ENCODE measurements around the gene ADARB2. TPM values are rescaled to one million over a fixed set of nuclear protein-coding genes. Genes with fewer than 3 reads are reported as not detected.

ADARB2 gene
- total and polyA plus RNA-seq, 3 experiments from 2014 or later, result not detected

DNA sequence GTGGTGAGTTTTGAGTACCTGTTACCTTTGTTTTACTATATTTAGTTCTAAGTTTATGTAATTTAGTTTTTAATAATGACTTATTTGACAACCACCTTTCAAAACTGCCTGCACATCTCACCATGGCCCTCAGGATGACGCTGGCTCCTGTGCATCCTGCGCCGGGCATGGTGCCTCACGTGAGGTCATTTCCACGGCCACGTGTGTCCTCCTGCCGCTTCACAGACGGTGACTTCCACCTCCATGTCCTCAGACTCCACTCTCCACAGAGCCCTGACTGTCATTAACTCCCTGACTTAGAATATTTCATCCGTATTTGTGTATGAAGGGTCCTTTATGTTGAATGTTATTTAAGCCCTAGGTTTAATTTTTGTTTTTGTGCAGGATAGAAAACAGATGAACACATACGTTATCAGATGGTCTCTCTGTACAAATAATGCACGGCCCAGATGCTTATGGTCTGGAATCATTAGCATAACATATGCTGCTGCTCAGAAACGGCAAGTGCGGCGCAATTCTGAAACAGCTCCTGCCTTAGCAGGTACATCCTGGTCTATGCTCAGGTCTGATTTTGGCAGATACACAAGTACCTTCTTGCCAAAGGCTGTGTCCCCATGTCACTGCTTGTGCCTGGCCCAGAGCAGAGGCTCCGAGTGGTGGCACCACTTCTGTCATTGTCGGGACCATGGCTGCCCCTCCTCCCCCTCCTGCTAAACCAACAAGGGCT is 525.3 kb downstream of the ADARB2 start:
- Histone ChIP-seq H3K36me3 (ENCODE audit: insufficient read depth, low read length) (no peaks in the 10 kb centered on the region), H3K27me3 (ENCODE audit: insufficient read depth, low read length, poor library complexity, severe bottlenecking) (no peaks in the 10 kb centered on the region), H3K4me3 (ENCODE audit: low read length) (no peak overlapping the region), H3K27ac (ENCODE audit: low read depth, low read length) (no peak overlapping the region), H3K9me3 (ENCODE audit: low read length) (no peaks in the 10 kb centered on the region), H3K4me1 (ENCODE audit: insufficient read depth, low read length) (no peaks in the 10 kb centered on the region)
- H3K36me3 Mint-ChIP-seq, result no peaks in the 10 kb centered on the region
- H3K27me3 Mint-ChIP-seq, result peaks cover 0 to 5% of the 10 kb centered on the region in 2 donors
- ChIA-PET CTCF (no interaction called here), POLR2A (no interaction called here)
- H3K4me1 Mint-ChIP-seq, result no peaks in the 10 kb centered on the region
- H3K27ac Mint-ChIP-seq, result peak overlapping the region in 2 of 8 donors; percentile 35
- no peak for DNase-seq
- H3K9me3 Mint-ChIP-seq, result no peaks in the 10 kb centered on the region
- no peak overlapping the region for H3K4me3 Mint-ChIP-seq

DNA sequence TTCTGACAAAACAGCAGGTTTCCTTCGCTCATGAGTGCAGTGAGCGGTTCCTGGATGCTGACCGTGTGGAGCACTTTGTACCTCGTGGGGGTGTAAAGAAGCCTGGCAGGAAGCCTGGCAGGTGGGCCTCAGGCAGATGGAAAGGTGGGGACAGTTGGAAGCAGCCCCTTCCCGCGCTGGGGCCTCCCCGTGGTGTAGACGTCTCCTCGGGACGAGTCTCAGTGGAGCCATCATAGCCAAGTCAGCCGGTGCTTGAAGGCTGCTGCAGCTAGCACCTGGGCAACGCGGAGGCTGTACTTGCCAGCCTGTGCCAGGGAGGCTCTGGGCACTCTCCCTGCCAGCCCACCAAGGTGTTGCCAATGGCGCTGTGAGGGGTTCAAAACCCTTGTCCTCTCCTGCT is 526.7 kb downstream of the ADARB2 start:
- Mint-ChIP-seq H3K9me3 (no peaks in the 10 kb centered on the region), H3K27me3 (peaks cover 0 to 5% of the 10 kb centered on the region in 2 donors), H3K36me3 (no peaks in the 10 kb centered on the region), H3K4me3 (no peak overlapping the region), H3K27ac (no peak overlapping the region), H3K4me1 (no peaks in the 10 kb centered on the region)
- POLR2A ChIA-PET, result no interaction called here
- CTCF ChIA-PET, result no interaction called here
- DNase-seq, result no peak
- Histone ChIP-seq H3K27me3 (ENCODE audit: insufficient read depth, low read length, poor library complexity, severe bottlenecking) (no peaks in the 10 kb centered on the region), H3K4me1 (ENCODE audit: insufficient read depth, low read length) (no peaks in the 10 kb centered on the region), H3K4me3 (ENCODE audit: low read length) (no peak overlapping the region), H3K27ac (ENCODE audit: low read depth, low read length) (no peak overlapping the region), H3K36me3 (ENCODE audit: insufficient read depth, low read length) (no peaks in the 10 kb centered on the region), H3K9me3 (ENCODE audit: low read length) (no peaks in the 10 kb centered on the region)

DNA sequence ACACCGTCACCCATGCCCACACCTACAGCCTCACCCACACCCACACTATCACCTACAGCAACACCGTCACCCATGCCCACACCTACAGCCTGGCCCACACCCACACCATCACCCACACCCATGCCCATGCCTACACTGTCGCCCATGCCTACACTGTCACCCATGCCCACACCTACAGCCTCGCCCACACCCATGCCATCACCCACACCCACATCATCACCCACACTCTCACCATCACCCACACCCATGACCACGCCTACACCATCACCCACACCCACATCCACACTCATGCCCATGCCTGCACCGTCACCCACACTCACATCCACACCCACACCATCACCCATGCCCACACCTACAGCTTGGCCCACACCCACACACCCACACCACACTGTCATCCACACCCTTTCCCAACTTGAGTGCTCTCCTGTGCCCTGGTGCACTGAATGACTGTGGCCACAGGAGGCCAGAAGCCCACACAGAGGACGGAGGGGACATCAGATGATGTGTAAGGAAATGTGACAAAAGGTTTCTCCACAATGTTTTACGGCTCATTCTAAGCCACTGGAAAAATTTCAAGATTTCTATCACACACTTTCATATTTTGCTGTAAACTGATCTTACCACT is 527.9 kb downstream of the ADARB2 start:
- no peak overlapping the region for H3K27ac ChIP-seq (ENCODE audit: low read depth, low read length)
- H3K36me3 ChIP-seq (ENCODE audit: insufficient read depth, low read length), result no peaks in the 10 kb centered on the region
- H3K36me3 Mint-ChIP-seq, result no peaks in the 10 kb centered on the region
- H3K4me3 Mint-ChIP-seq, result no peak overlapping the region
- H3K9me3 ChIP-seq (ENCODE audit: low read length), result no peaks in the 10 kb centered on the region
- H3K9me3 Mint-ChIP-seq, result no peaks in the 10 kb centered on the region
- no peaks in the 10 kb centered on the region for H3K4me1 ChIP-seq (ENCODE audit: insufficient read depth, low read length)
- ChIA-PET CTCF (no interaction called here), POLR2A (no interaction called here)
- no peaks in the 10 kb centered on the region for H3K4me1 Mint-ChIP-seq
- H3K27me3 Mint-ChIP-seq, result peaks cover 0 to 5% of the 10 kb centered on the region in 2 donors
- H3K4me3 ChIP-seq (ENCODE audit: low read length), result no peak overlapping the region
- H3K27ac Mint-ChIP-seq, result no peak overlapping the region
- no peaks in the 10 kb centered on the region for H3K27me3 ChIP-seq (ENCODE audit: insufficient read depth, low read length, poor library complexity, severe bottlenecking)
- DNase-seq, result no peak

DNA sequence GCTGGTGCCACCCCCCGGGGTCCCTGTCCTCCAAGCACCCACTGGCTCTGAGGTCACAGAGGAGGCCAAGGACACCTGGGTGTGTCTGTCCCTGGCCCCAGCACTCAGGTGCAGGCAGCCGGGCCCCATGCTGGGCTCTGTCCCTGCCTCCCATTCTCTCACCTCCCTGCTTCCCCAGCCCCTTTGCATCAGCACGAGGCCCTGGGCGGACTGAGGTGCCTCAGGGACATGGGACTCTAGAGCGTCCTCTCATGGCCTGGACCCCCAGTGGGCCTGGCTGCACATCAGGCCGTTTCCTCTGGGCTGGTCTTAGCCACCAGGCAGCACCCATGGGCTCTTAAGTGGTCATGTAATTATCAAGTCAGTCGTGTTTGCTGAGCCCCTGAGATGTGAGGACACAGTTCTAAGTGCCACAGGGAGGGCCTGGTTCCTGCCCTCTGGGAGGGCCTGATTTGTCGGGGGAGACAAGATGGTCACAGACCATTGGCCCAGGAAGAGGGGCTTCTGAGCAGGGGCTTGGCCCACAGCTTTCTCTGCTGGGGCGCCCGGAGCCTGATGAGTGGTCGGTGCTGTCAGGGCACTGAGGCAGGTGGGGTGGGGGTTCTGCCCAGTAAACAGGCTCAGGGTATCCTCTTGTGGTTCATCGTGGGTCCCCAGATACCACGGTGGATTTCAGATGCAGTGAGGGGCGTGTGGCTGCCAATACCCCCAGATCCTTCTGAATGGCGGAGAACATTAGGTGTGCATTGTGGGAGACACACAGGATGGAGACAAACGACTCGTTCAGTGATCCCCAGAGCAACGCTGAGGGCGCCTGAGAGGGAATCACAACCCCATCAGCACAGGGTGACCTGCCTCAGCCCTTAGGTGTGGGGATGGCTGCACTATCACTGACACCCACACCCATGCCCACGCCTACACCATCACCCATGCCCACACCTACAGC is 528.7 kb downstream of the ADARB2 start:
- Histone ChIP-seq H3K27me3 (ENCODE audit: insufficient read depth, low read length, poor library complexity, severe bottlenecking) (no peaks in the 10 kb centered on the region), H3K36me3 (ENCODE audit: insufficient read depth, low read length) (no peaks in the 10 kb centered on the region), H3K9me3 (ENCODE audit: low read length) (no peaks in the 10 kb centered on the region), H3K4me1 (ENCODE audit: insufficient read depth, low read length) (no peaks in the 10 kb centered on the region), H3K27ac (ENCODE audit: low read depth, low read length) (no peak overlapping the region), H3K4me3 (ENCODE audit: low read length) (no peak overlapping the region)
- H3K36me3 Mint-ChIP-seq, result no peaks in the 10 kb centered on the region
- H3K4me3 Mint-ChIP-seq, result no peak overlapping the region
- ChIA-PET POLR2A (no interaction called here), CTCF (no interaction called here)
- H3K27ac Mint-ChIP-seq, result peak overlapping the region in 1 of 8 donors; percentile 16
- no peak for DNase-seq
- H3K27me3 Mint-ChIP-seq, result peaks cover 0 to 5% of the 10 kb centered on the region in 2 donors
- H3K9me3 Mint-ChIP-seq, result no peaks in the 10 kb centered on the region
- no peaks in the 10 kb centered on the region for H3K4me1 Mint-ChIP-seq

DNA sequence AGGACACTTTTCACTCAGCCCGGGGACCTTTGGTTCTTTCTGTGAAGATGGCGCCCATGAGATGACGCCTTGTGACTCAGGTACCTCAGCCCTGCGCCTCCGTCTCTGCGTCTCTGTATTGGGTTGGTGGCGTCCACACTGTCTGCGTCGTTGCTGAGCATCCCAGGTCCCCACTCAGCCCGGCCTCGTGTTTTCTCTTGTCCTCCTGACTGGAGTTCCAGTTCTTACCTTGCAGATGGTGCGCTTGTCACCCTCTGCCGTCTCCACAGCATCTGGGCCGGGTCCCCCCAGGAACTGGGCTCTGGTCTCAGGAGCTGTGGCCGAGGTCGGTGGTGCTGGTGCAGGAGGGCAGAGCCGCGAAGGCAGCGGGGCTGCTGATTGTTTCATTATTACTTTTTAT is 530.7 kb downstream of the ADARB2 start:
- no peaks in the 10 kb centered on the region for H3K9me3 Mint-ChIP-seq
- DNase-seq, result no peak

DNA sequence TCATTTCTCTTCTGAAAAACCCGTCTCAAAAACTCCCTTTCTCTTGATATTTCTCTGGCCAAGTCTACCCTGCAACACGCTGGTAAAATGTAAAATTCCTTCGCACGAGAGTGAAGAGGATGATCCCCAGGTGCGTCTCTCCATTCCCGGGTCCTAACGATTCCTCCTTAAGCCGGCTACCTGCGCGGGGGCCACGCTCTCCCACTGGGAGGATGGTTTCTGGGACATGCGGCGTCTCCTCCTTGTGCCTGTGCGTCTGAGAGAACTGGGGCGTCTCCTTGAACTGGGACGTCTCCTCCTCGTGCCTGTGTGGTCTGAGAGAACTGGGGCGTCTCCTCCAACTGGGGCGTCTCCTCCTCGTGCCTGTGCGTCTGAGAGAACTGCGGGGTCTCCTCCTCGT is 531.2 kb downstream of the ADARB2 start:
- no peaks in the 10 kb centered on the region for H3K4me1 Mint-ChIP-seq
- Histone ChIP-seq H3K27ac (ENCODE audit: low read depth, low read length) (no peak overlapping the region), H3K27me3 (ENCODE audit: insufficient read depth, low read length, poor library complexity, severe bottlenecking) (no peaks in the 10 kb centered on the region), H3K9me3 (ENCODE audit: low read length) (no peaks in the 10 kb centered on the region), H3K4me1 (ENCODE audit: insufficient read depth, low read length) (no peaks in the 10 kb centered on the region), H3K36me3 (ENCODE audit: insufficient read depth, low read length) (no peaks in the 10 kb centered on the region), H3K4me3 (ENCODE audit: low read length) (no peak overlapping the region)
- POLR2A ChIA-PET, result no interaction called here
- peaks cover 0 to 3% of the 10 kb centered on the region in 2 donors for H3K27me3 Mint-ChIP-seq
- no peaks in the 10 kb centered on the region for H3K9me3 Mint-ChIP-seq
- DNase-seq, result no peak
- no peak overlapping the region for H3K27ac Mint-ChIP-seq
- H3K4me3 Mint-ChIP-seq, result no peak overlapping the region
- CTCF ChIA-PET, result no interaction called here
- no peaks in the 10 kb centered on the region for H3K36me3 Mint-ChIP-seq

More for the DNA sequence above, 530.7 kb downstream of the ADARB2 start:
- peaks cover 2 to 3% of the 10 kb centered on the region in 2 donors for H3K27me3 Mint-ChIP-seq
- Histone ChIP-seq H3K4me1 (ENCODE audit: insufficient read depth, low read length) (no peaks in the 10 kb centered on the region), H3K36me3 (ENCODE audit: insufficient read depth, low read length) (no peaks in the 10 kb centered on the region), H3K9me3 (ENCODE audit: low read length) (no peaks in the 10 kb centered on the region), H3K27ac (ENCODE audit: low read depth, low read length) (no peak overlapping the region), H3K4me3 (ENCODE audit: low read length) (no peak overlapping the region), H3K27me3 (ENCODE audit: insufficient read depth, low read length, poor library complexity, severe bottlenecking) (no peaks in the 10 kb centered on the region)
- H3K27ac Mint-ChIP-seq, result no peak overlapping the region
- no peaks in the 10 kb centered on the region for H3K4me1 Mint-ChIP-seq
- ChIA-PET CTCF (no interaction called here), POLR2A (no interaction called here)
- H3K36me3 Mint-ChIP-seq, result no peaks in the 10 kb centered on the region
- no peak overlapping the region for H3K4me3 Mint-ChIP-seq

DNA sequence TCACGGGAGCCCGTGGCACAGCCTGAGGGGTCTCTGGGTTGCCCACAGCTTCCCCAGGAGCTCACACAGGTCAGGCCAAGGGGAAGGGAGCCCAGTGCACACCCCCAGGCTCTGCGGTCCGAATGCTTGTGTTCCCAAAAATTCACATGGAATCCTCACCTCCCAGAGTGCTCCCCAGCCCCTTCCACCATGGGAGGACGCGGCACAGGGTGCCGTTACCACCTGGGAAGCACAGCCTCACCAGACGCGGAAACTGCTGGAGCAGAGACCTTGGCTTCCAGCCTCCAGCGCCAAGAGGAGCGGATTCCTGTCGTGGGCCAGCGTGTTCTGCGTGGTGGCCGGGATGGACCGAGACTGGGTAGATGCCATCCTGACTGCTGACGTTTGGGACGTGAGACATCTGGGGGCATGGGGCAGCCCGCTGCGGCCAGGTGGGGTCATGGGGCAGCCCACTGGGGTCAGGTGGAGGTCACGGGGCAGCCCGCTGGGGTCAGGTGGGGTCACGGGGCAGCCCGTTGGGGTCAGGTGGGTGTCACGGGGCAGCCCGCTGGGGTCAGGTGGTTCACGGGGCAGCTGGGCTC is 531.8 kb downstream of the ADARB2 start:
- POLR2A ChIA-PET, result no interaction called here
- no peaks in the 10 kb centered on the region for H3K27me3 ChIP-seq (ENCODE audit: insufficient read depth, low read length, poor library complexity, severe bottlenecking)

More for the DNA sequence above, 531.8 kb downstream of the ADARB2 start:
- H3K27ac Mint-ChIP-seq, result no peak overlapping the region
- Histone ChIP-seq H3K36me3 (ENCODE audit: insufficient read depth, low read length) (no peaks in the 10 kb centered on the region), H3K4me3 (ENCODE audit: low read length) (no peak overlapping the region), H3K4me1 (ENCODE audit: insufficient read depth, low read length) (no peaks in the 10 kb centered on the region), H3K27ac (ENCODE audit: low read depth, low read length) (no peak overlapping the region), H3K9me3 (ENCODE audit: low read length) (no peaks in the 10 kb centered on the region)
- no peak overlapping the region for H3K4me3 Mint-ChIP-seq
- DNase-seq, result no peak
- peaks cover 0 to 3% of the 10 kb centered on the region in 2 donors for H3K27me3 Mint-ChIP-seq
- no peaks in the 10 kb centered on the region for H3K36me3 Mint-ChIP-seq
- CTCF ChIA-PET, result no interaction called here
- H3K9me3 Mint-ChIP-seq, result no peaks in the 10 kb centered on the region
- H3K4me1 Mint-ChIP-seq, result no peaks in the 10 kb centered on the region
